ENCODE data around the gene EME2. TPM values are rescaled to one million over a fixed set of nuclear protein-coding genes. Genes with fewer than 3 reads are reported as not detected.

EME2 gene
- total RNA-seq, 1 donor from 2014 or later = 14.9 TPM

GRCh38 chr16:1825381-1825863 lies 52.8 kb downstream of the EME2 start:
- no peak for DNase-seq (ENCODE audit: low spot score)
- intact Hi-C loops (cut with DNase I) = loop anchor here (5.0 kb wide), 1 partner anchor 348 kb away; the partner anchor contains the start of gene CLCN7

Small RNA genes lying within 50 kb of the gene (microRNA-seq; reads per million reads assigned to microRNA genes)
- 1.8 reads per million for gene MIR3177

Other genes with a start within 250 kb of the EME2 start
- 19.8 TPM for gene TMEM204, start 239.1 kb upstream of the EME2 start, total RNA-seq
- 10.5 TPM for gene IFT140, start 160.7 kb upstream of the EME2 start, total RNA-seq
- gene CRAMP1, start 160.4 kb upstream of the EME2 start, total RNA-seq = 12.4 TPM
- gene JPT2, start 94.5 kb upstream of the EME2 start, total RNA-seq = 26.2 TPM
- gene MAPK8IP3, start 66.6 kb upstream of the EME2 start, total RNA-seq = 71.4 TPM
- 31.7 TPM for gene NME3, start 1.3 kb upstream of the EME2 start, total RNA-seq
- gene MRPS34, start 324 bp downstream of the EME2 start, total RNA-seq = 63.4 TPM
- 24.2 TPM for gene SPSB3, start 9.8 kb downstream of the EME2 start, total RNA-seq
- 32.3 TPM for gene NUBP2, start 10.2 kb downstream of the EME2 start, total RNA-seq
- 0.19 TPM for gene IGFALS, start 20.9 kb downstream of the EME2 start, total RNA-seq
- 166 TPM for gene HAGH, start 54.0 kb downstream of the EME2 start, total RNA-seq
- 20.5 TPM for gene FAHD1, start 54.4 kb downstream of the EME2 start, total RNA-seq
- not detected for gene MEIOB, start 99.4 kb downstream of the EME2 start, total RNA-seq
- gene HS3ST6, start 145.6 kb downstream of the EME2 start, total RNA-seq = not detected
- 39.2 TPM for gene MSRB1, start 170.4 kb downstream of the EME2 start, total RNA-seq
- 202 TPM for gene RPL3L, start 181.9 kb downstream of the EME2 start, total RNA-seq
- 390 TPM for gene NDUFB10, start 186.7 kb downstream of the EME2 start, total RNA-seq
- gene RPS2, start 192.0 kb downstream of the EME2 start, total RNA-seq = 702 TPM
- not detected for gene RNF151, start 194.0 kb downstream of the EME2 start, total RNA-seq
- 18.3 TPM for gene TBL3, start 199.2 kb downstream of the EME2 start, total RNA-seq
- gene NOXO1, start 208.7 kb downstream of the EME2 start, total RNA-seq = not detected
- 25.5 TPM for gene GFER, start 211.4 kb downstream of the EME2 start, total RNA-seq
- gene SYNGR3, start 217.2 kb downstream of the EME2 start, total RNA-seq = 1.8 TPM
- gene ZNF598, start 237.0 kb downstream of the EME2 start, total RNA-seq = 21.9 TPM
- not detected for gene NPW, start 247.0 kb downstream of the EME2 start, total RNA-seq

Measured in cardiac septum (tissue), 1 donor.